ENCODE data around the gene AGTR2.
"Not testable (repeated sequence)": the region's sequence is repeated elsewhere in the genome, so short reads cannot be mapped to it uniquely, and the experiment has no call there.

Gene AGTR2

GRCh38 chrX:116204932-116205331 is 34.4 kb downstream of the AGTR2 start:
- Histone ChIP-seq H3K9ac (ENCODE audit: low read depth, low read length, poor library complexity, severe bottlenecking) (no peak overlapping the region), H3K4me2 (ENCODE audit: low read depth, low read length, poor library complexity, severe bottlenecking) (no peak overlapping the region)

GRCh38 chrX:116213262-116213661 is 42.7 kb downstream of the AGTR2 start:
- no peaks in the 10 kb centered on the region for H3K4me1 ChIP-seq (ENCODE audit: insufficient read depth, low read length, poor library complexity, severe bottlenecking)
- no peaks in the 10 kb centered on the region for H3K9me3 ChIP-seq (ENCODE audit: insufficient read depth, low read depth, low read length)
- no peak overlapping the region for H3K4me3 ChIP-seq (ENCODE audit: low read length, poor library complexity, severe bottlenecking)
- H4K20me1 ChIP-seq (ENCODE audit: insufficient read depth, low read length, poor library complexity, severe bottlenecking) = no peaks in the 10 kb centered on the region
- H3K36me3 ChIP-seq (ENCODE audit: insufficient read depth, low read length) = no peaks in the 10 kb centered on the region
- no peaks in the 10 kb centered on the region for H3K79me2 ChIP-seq (ENCODE audit: insufficient read depth, low read length)
- no peaks in the 10 kb centered on the region for H3K27me3 ChIP-seq (ENCODE audit: insufficient read depth, low read length, poor library complexity, severe bottlenecking)
- no peak overlapping the region for H2AFZ ChIP-seq (ENCODE audit: low read length)
- no peaks in the 10 kb centered on the region for H3K9me2 ChIP-seq (replicated peaks; ENCODE audit: low read depth, low read length)
- TF ChIP-seq CTCF (conservative IDR thresholded peaks at IDR 0.05; ENCODE audit: low read length) = no peak
- TF ChIP-seq EZH2phosphoT487 (IDR thresholded peaks at IDR 0.05; ENCODE audit: borderline replicate concordance) = no peak
- no peak overlapping the region for H3K4me2 ChIP-seq (ENCODE audit: low read depth, low read length, poor library complexity, severe bottlenecking)
- no peaks in the 10 kb centered on the region for H3F3A ChIP-seq (ENCODE audit: low read depth)
- H3K9ac ChIP-seq (ENCODE audit: low read depth, low read length, poor library complexity, severe bottlenecking) = no peak overlapping the region

More at GRCh38 chrX:116204932-116205331, 34.4 kb downstream of the AGTR2 start:
- Histone ChIP-seq H4K20me1 (ENCODE audit: insufficient read depth, low read length, poor library complexity, severe bottlenecking) (no peaks in the 10 kb centered on the region), H3K9me2 (replicated peaks; ENCODE audit: low read depth, low read length) (no peaks in the 10 kb centered on the region), H3K79me2 (ENCODE audit: insufficient read depth, low read length) (no peaks in the 10 kb centered on the region), H3F3A (ENCODE audit: low read depth) (no peaks in the 10 kb centered on the region), H3K27me3 (ENCODE audit: insufficient read depth, low read length, poor library complexity, severe bottlenecking) (no peaks in the 10 kb centered on the region), H3K4me1 (ENCODE audit: insufficient read depth, low read length, poor library complexity, severe bottlenecking) (no peaks in the 10 kb centered on the region), H3K9me3 (ENCODE audit: insufficient read depth, low read depth, low read length) (no peaks in the 10 kb centered on the region), H3K4me3 (ENCODE audit: low read length, poor library complexity, severe bottlenecking) (no peak overlapping the region), H3K36me3 (ENCODE audit: insufficient read depth, low read length) (no peaks in the 10 kb centered on the region), H2AFZ (ENCODE audit: low read length) (no peak overlapping the region)
- no peak for TF ChIP-seq EZH2phosphoT487 (IDR thresholded peaks at IDR 0.05; ENCODE audit: borderline replicate concordance)
- peak; percentile 62 for TF ChIP-seq CTCF (conservative IDR thresholded peaks at IDR 0.05; ENCODE audit: low read length)

- not testable (repeated sequence) for H3K4me1 ChIP-seq (ENCODE audit: insufficient read depth, low read length, poor library complexity, severe bottlenecking); H3F3A ChIP-seq (ENCODE audit: low read depth); H4K20me1 ChIP-seq (ENCODE audit: insufficient read depth, low read length, poor library complexity, severe bottlenecking); H3K4me3 ChIP-seq (ENCODE audit: low read length, poor library complexity, severe bottlenecking); H3K9me3 ChIP-seq (ENCODE audit: insufficient read depth, low read depth, low read length); H3K27me3 ChIP-seq (ENCODE audit: insufficient read depth, low read length, poor library complexity, severe bottlenecking); H3K79me2 ChIP-seq (ENCODE audit: insufficient read depth, low read length); H3K9ac ChIP-seq (ENCODE audit: low read depth, low read length, poor library complexity, severe bottlenecking); H3K4me2 ChIP-seq (ENCODE audit: low read depth, low read length, poor library complexity, severe bottlenecking); H3K9me2 ChIP-seq (replicated peaks; ENCODE audit: low read depth, low read length); H2AFZ ChIP-seq (ENCODE audit: low read length); H3K36me3 ChIP-seq (ENCODE audit: insufficient read depth, low read length)
Measured at GRCh38 chrX:116217080-116217479, 46.5 kb downstream of the AGTR2 start.

Data from Loucy (cell line).